LNCAP (cell line): ENCODE results near the gene LONRF3.

Experiments
- TF ChIP-seq, protein P1 (sequence below): fragments of 450-650 bp; IDR thresholded peaks from 2 replicates; pipeline ENCODE4 v1.5.1; 2017; ENCODE audit warnings: mild to moderate bottlenecking

Gene LONRF3

DNA sequence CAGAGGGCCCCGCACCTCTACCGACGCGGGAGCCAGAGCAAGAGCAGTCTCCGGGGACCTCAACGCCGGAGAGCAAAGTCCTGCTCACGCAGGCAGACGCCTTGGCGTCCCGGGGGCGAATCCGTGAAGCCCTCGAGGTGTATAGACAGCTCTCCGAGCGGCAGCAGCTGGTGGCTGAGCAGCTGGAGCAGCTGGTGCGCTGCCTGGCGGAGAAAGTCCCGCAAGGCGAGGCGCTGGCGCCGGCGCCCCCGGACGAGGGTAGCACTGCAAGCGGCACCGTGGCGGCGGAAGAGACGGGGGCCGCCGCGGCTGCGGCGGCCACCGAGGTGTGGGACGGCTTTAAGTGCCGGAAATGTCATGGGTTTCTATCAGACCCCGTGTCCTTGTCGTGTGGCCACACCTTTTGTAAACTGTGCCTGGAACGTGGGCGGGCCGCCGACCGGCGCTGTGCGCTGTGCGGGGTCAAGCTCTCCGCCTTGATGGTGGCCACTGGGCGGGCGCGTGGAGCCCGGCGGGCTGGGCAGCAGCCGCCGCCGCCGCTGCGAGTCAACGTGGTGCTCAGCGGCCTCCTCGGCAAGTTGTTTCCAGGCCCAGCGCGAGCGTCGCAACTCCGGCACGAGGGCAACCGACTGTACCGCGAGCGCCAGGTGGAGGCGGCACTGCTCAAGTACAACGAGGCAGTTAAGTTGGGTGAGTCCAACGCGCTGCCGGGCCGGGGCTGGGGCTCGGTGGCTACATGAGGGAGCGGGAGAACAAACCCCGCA lies 672 bp downstream of the LONRF3 start:
- TF ChIP-seq, protein P1, sequence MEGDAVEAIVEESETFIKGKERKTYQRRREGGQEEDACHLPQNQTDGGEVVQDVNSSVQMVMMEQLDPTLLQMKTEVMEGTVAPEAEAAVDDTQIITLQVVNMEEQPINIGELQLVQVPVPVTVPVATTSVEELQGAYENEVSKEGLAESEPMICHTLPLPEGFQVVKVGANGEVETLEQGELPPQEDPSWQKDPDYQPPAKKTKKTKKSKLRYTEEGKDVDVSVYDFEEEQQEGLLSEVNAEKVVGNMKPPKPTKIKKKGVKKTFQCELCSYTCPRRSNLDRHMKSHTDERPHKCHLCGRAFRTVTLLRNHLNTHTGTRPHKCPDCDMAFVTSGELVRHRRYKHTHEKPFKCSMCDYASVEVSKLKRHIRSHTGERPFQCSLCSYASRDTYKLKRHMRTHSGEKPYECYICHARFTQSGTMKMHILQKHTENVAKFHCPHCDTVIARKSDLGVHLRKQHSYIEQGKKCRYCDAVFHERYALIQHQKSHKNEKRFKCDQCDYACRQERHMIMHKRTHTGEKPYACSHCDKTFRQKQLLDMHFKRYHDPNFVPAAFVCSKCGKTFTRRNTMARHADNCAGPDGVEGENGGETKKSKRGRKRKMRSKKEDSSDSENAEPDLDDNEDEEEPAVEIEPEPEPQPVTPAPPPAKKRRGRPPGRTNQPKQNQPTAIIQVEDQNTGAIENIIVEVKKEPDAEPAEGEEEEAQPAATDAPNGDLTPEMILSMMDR: no peak

DNA sequence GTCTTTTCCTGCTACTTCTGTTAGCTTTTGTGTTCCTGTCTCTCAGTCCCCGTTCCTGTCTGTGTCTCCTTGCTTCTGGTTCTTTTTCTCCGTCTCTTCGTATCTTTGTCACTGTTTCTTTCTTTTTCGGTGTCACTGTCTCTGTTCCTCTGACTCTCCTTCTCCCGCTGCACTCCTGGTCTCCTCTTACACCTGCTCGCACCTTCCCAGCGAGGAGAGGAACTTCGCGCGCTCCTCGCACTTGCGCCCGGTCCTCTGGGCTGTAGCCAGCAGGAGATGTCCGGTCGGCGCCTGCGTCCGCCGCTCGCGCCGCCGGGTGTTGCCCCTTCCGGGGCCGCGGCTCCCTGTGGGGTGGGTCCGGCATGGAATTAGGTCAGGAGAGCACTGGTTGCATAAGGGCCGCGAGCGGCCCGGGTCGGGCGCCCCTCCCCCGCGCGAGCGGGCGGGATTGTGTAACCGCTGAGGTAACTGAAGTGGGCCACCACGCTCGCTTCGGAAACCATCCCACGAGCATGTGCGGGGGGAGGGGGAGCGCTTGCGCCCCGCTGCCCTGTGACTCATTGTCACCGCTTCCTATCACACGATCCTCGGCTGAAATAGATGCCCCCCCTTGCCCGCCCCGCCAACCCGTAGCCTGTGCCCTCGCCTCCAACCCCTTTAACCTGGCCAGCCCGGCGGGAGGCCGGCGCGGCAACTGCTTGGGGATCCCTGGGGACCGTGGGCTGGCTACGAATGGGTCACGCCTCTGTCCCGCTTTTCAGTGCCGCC lies 1.6 kb downstream of the LONRF3 start:
- TF ChIP-seq, protein P1: no peak

DNA sequence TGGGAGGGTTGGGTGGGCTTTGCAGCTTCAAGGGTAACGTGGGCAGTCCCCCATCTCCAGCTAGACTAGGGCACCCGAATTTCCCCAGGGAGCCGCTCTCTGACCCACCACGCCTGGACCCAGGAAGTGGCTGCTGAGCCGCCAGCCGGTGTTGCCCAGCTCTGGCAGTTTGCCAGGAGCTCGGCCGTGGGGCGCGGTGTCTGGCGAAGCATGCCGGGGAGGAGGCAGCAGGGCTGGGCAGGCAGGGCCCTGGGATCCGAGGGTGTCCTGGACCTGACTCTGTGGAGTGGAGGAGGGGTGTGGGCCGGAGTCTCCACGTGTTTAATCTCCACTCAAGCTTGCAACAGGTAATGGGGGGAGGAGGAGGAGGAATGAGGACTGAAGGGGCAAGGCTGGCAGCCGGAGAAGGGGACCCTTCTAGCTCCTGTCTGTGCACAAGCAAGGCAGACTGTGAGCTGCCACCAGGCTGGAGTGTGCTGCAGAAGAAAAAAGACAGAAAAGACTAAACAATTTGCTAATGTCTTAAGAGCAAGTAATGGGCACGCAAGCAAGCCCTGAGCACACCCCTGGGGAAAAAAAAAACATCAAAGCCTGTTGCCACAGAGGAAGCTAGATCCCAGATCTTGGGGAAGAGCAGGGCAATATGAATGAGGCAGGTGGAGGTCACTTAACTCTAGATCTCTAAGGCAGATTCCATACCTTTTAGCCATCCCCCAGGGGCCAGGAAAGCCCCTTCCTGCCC lies 2.4 kb downstream of the LONRF3 start:
- TF ChIP-seq, protein P1: no peak

DNA sequence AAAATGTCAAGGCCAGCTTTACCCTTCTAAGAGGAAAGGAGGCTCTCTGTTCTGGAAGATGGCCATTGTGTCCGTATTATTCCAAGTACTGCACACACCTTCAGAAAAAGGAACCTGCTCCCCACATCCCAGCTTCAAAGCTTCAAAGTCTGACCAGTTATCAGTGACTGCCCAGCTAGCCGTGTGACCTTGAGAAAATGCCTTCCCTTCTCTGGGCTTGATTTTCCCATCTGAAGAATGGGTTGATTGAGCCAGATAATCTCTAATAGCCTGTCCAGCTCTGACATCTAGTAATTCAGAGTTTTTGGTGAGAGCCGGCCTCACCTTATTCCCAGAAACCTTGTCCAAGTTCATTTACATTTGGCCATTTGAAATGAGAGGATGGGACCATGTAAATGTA lies 3.0 kb downstream of the LONRF3 start:
- TF ChIP-seq, protein P1: no peak

DNA sequence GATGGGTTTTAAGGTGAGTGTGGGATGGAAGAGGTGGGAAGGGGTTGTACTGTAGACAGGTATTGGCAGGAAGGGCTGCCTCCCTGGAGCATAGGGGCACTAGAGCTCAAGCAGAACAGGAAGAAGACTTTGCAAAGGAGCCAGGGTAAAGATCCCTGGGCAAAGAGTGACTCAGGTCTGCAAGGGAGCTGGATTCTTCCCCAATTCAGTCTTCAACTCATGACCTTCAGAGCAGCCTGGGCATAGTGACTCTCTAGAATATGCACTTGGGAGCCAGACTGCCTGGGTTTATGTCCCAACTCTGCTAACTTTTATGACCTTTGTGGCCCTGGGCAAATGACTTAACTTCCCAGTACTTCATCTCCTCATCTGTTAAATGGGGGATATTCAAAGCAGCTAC lies 4.0 kb downstream of the LONRF3 start:
- TF ChIP-seq, protein P1: no peak

DNA sequence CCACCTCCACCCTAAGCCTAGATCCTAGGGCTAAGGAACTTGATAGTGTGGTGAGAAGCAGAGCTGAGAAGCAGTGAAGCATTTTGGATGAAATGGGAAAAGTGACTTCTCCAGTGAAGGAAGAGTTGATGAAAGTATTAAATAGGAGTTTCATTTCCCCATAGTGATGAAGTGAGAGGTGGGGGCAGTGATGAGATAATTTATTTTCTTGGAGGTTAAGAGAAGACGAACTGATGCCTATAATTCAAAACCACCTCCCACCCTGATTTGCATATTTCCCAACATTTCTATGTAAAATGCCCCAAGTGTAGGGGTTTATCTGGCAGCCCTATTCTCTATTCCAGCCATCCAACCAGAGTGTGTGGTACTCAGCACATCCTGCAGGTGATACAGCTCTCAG lies 6.3 kb downstream of the LONRF3 start:
- TF ChIP-seq, protein P1: no peak

DNA sequence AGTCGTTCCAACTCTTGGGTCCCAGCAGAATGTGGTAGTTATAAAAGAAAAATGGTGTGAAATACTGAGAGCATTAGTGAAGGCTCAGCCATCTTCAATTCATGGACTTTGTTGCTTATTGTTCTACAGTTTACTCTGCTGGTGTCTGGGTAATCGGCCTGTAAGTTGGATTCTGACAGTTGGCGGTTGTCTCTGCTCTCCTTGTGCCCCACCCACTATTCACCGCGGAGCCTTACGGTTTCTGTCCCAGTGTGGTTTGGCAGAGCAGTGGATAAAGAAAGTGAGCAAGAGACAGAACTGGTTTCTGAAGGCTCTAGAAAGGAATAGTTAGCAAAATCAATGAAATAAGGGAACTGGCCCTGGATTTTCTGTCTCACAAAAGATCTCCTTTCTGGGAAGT lies 9.1 kb downstream of the LONRF3 start:
- TF ChIP-seq, protein P1: no peak
